HG02571 (cell line): ENCODE data around the gene SH3GL2.
"Not testable (repeated sequence)": the region's sequence is repeated elsewhere in the genome, so short reads cannot be mapped to it uniquely, and the experiment has no call there.

Experiments used
- ATAC-seq: cut with Tn5 transposase; IDR thresholded peaks from one replicate; pipeline ENCODE4 v1.9.1; 2021; ENCODE audit warnings: mild to moderate bottlenecking, moderate library complexity; ENCODE audit not compliant: unreplicated experiment

Gene SH3GL2

GRCh38 chr9:17742067-17742466, 163.2 kb downstream of the SH3GL2 start:
- ATAC-seq: no peak

GRCh38 chr9:17744786-17745185, 165.9 kb downstream of the SH3GL2 start:
- ATAC-seq: no peak

GRCh38 chr9:17750269-17750668, 171.4 kb downstream of the SH3GL2 start:
- no peak for ATAC-seq

- ATAC-seq: no peak
These were observed 172.6 kb downstream of the SH3GL2 start for GRCh38 chr9:17751486-17751885.

GRCh38 chr9:17752021-17752420, 173.2 kb downstream of the SH3GL2 start:
- ATAC-seq: no peak

- ATAC-seq: no peak
These were observed 178.9 kb downstream of the SH3GL2 start for GRCh38 chr9:17757816-17758215.

- ATAC-seq: no peak
These were observed 181.4 kb downstream of the SH3GL2 start for GRCh38 chr9:17760250-17760649.

GRCh38 chr9:17761984-17762676, 183.3 kb downstream of the SH3GL2 start:
- no peak for ATAC-seq

GRCh38 chr9:17764306-17764705, 185.4 kb downstream of the SH3GL2 start:
- ATAC-seq: no peak

GRCh38 chr9:17765131-17765530, 186.3 kb downstream of the SH3GL2 start:
- not testable (repeated sequence) for ATAC-seq

GRCh38 chr9:17772223-17772622, 193.4 kb downstream of the SH3GL2 start:
- ATAC-seq: no peak

GRCh38 chr9:17775656-17776055, 196.8 kb downstream of the SH3GL2 start:
- ATAC-seq: no peak

GRCh38 chr9:17776735-17777134, 197.9 kb downstream of the SH3GL2 start:
- no peak for ATAC-seq

GRCh38 chr9:17777465-17777864, 198.6 kb downstream of the SH3GL2 start:
- no peak for ATAC-seq

GRCh38 chr9:17782430-17783149, 203.7 kb downstream of the SH3GL2 start:
- ATAC-seq: no peak

GRCh38 chr9:17783227-17783626, 204.4 kb downstream of the SH3GL2 start:
- no peak for ATAC-seq

GRCh38 chr9:17789316-17789715, 210.4 kb downstream of the SH3GL2 start:
- ATAC-seq: no peak

GRCh38 chr9:17793713-17794622, 215.1 kb downstream of the SH3GL2 start:
- no peak for ATAC-seq

- ATAC-seq: no peak
These were observed 216.9 kb downstream of the SH3GL2 start for GRCh38 chr9:17795744-17796143.

GRCh38 chr9:17799369-17799768, 220.5 kb downstream of the SH3GL2 start:
- ATAC-seq: no peak

GRCh38 chr9:17800418-17800817, 221.6 kb downstream of the SH3GL2 start:
- ATAC-seq: no peak
